BLaER1 (cell line): Measurements from ENCODE around the gene SAP130.

ENCODE experiments used
- H3K27ac ChIP-seq: shearing (Covaris generic); formaldehyde crosslinking; 2 replicates; pipeline ENCODE4 v1.8.1; 2022
- H3K27me3 ChIP-seq: shearing (Covaris generic); formaldehyde crosslinking; 2 replicates; pipeline ENCODE4 v1.8.1; 2022
- H3K36me3 ChIP-seq: shearing (Covaris generic); formaldehyde crosslinking; 2 replicates; pipeline ENCODE4 v1.8.1; 2022
- H3K4me1 ChIP-seq: shearing (Covaris generic); formaldehyde crosslinking; 2 replicates; pipeline ENCODE4 v1.8.1; 2022
- H3K4me2 ChIP-seq: shearing (Covaris generic); formaldehyde crosslinking; 2 replicates; pipeline ENCODE4 v1.8.1; 2022
- H3K4me3 ChIP-seq: shearing (Covaris generic); formaldehyde crosslinking; 2 replicates; pipeline ENCODE4 v1.8.1; 2022
- H3K9ac ChIP-seq: shearing (Covaris generic); formaldehyde crosslinking; 2 replicates; pipeline ENCODE4 v1.8.1; 2022
- H3K9me3 ChIP-seq: shearing (Covaris generic); formaldehyde crosslinking; 2 replicates; pipeline ENCODE4 v1.8.1; 2022
- H4K20me1 ChIP-seq: shearing (Covaris generic); formaldehyde crosslinking; 2 replicates; pipeline ENCODE4 v1.8.1; 2022
- Cebpa-rat ChIP-seq: shearing (Covaris generic); IDR thresholded peaks from 2 replicates; pipeline ENCODE4 v1.8.1; 2022

The SAP130 gene

DNA sequence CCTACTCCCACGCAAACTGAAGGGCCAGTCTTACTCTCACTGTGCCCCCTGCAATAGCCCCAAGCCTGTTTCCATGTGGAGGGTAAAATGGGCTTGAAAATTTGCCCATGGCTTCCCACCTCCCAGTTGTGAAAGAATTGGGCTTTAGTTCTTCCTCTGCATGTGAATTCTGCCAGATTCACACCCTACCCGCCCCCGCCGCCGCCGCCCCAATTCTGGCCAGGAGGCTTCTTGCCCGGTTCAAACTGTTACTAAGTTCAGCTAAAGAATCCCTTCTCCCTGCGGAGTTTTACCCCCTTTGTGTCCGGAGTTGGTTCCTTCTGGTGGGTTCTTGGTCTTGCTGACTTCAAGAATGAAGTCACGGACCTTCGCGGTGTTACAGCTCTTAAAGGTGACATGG lies 25.5 kb upstream of the SAP130 start:
- Histone ChIP-seq H3K4me2 (no peak overlapping the region), H3K27ac (no peak overlapping the region), H3K4me3 (no peak overlapping the region), H3K36me3 (no peaks in the 10 kb centered on the region), H3K27me3 (no peaks in the 10 kb centered on the region), H4K20me1 (no peaks in the 10 kb centered on the region), H3K9me3 (peaks cover 29% of the 10 kb centered on the region), H3K9ac (no peak overlapping the region), H3K4me1 (no peaks in the 10 kb centered on the region)
- TF ChIP-seq Cebpa-rat = no peak

DNA sequence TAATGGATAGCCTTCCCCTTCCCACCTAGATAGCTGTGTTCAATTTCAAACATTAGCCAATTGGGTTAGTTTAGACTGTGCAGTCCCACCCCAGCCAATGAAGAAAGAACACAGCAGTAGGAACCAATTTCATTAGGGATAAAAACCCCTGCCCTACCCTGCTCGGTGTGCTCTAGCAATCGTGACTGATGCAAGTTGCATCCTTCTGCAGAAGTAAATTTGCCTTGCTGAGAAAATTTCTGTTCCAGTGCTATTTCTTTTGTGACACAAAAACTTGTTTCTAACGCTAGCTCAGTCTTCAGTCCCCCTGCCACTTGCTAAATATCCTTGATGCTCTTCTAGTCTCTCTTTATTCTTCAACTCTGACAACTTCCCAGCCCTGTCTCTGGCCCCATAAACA lies 15.2 kb upstream of the SAP130 start:
- TF ChIP-seq Cebpa-rat = no peak
- Histone ChIP-seq H4K20me1 (no peaks in the 10 kb centered on the region), H3K27me3 (no peaks in the 10 kb centered on the region), H3K4me1 (no peaks in the 10 kb centered on the region), H3K27ac (no peak overlapping the region), H3K9me3 (peaks cover 58% of the 10 kb centered on the region), H3K9ac (no peak overlapping the region), H3K4me2 (no peak overlapping the region), H3K36me3 (no peaks in the 10 kb centered on the region), H3K4me3 (no peak overlapping the region)

DNA sequence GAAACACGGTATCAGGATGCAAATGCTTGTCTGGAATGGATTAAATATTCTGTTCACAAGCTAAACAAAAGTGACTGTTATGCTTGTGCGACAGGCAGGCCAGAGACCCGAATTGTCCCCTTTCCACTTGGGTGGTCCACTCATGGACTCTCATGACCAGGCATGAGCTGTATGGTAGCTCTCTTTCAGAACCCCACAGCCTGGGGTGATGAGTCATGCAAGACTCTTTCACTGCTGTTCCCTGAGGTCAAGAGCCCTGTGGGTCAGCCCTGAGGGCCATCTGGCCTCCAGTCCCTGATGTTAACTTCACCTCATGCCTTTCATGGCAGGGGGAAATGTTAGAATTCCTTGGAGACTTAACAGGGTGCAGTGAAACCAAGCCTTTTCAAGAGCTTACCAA lies 13.7 kb upstream of the SAP130 start:
- no peaks in the 10 kb centered on the region for H3K4me1 ChIP-seq
- H3K9ac ChIP-seq = no peak overlapping the region
- no peaks in the 10 kb centered on the region for H3K27me3 ChIP-seq
- no peak overlapping the region for H3K4me3 ChIP-seq
- no peaks in the 10 kb centered on the region for H4K20me1 ChIP-seq
- no peaks in the 10 kb centered on the region for H3K36me3 ChIP-seq
- H3K9me3 ChIP-seq = peaks cover 73% of the 10 kb centered on the region
- no peak overlapping the region for H3K27ac ChIP-seq
- no peak for TF ChIP-seq Cebpa-rat
- no peak overlapping the region for H3K4me2 ChIP-seq

DNA sequence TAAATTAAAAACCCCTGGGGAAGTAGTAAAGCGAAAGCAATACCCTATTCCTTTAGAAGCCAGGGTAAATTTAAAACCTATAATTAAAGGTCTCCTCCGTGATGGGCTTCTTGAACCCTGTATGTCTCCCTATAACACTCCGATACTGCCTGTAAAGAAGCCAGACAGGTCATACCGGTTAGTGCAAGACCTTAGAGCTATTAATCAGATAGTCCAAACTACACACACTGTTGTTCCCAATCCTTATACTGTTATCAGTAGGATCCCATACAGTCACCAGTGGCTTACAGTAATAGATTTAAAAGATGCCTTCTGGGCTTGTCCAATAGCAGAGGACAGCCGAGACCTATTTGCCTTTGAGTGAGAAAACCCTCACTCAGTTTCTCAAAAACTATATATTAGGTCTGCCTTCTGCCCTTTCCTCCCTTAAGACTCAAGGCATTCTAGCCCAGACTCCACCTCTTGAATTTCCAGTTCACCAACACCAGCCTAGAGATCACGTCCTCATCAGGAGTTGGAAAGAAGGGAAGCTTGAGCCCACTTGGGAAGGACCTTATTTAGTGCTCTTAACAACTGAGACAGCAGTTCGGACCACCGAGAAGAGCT lies 12.4 kb upstream of the SAP130 start:
- TF ChIP-seq Cebpa-rat = no peak
- Histone ChIP-seq H4K20me1 (no peaks in the 10 kb centered on the region), H3K4me2 (no peak overlapping the region), H3K4me3 (no peak overlapping the region), H3K9ac (no peak overlapping the region), H3K36me3 (no peaks in the 10 kb centered on the region), H3K9me3 (peaks cover 86% of the 10 kb centered on the region), H3K4me1 (no peaks in the 10 kb centered on the region), H3K27me3 (no peaks in the 10 kb centered on the region), H3K27ac (no peak overlapping the region)

DNA sequence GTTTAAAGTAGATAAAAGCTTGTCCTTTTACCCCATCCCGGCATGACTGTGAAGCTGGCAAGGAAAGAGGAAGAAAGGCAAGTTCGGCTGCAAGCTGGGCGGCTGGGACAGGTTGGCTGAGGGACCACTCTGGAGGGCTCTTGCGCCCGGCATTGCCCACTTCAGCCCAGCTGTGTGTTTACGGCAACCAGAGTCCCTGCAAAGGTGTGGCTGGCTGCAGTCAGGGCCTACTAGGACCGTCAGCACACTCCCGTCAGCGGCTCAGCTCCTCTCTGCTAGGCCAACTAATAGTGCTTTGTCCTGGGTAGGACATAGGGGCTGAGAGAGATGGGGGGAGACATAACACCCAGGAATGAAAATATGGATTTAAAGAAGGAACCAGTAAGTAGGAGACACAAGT lies 11.7 kb upstream of the SAP130 start:
- Histone ChIP-seq H3K36me3 (no peaks in the 10 kb centered on the region), H3K27ac (no peak overlapping the region), H3K9me3 (peaks cover 88% of the 10 kb centered on the region), H3K4me3 (no peak overlapping the region), H4K20me1 (no peaks in the 10 kb centered on the region), H3K4me1 (no peaks in the 10 kb centered on the region), H3K9ac (no peak overlapping the region), H3K27me3 (no peaks in the 10 kb centered on the region), H3K4me2 (no peak overlapping the region)
- no peak for TF ChIP-seq Cebpa-rat

DNA sequence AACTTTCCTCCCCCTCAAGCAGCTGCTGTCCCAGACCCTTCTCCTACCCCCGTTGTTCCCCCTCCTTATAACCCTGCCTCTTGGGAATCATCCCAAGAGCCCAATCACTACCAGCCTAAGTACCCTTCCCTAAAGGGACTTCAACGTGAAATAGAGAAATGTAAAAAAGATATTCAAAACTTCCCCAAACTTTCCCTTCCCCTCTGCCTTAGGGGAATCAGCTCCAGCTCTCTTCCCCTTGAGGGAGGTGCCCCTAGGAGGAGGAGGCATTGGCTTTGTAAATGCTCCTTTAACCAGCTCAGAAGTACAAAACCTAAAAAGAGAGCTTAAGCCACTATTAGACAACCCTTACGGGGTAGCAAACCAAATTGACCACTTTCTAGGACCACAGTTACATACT lies 10.6 kb upstream of the SAP130 start:
- no peak for TF ChIP-seq Cebpa-rat
- H3K9me3 ChIP-seq = peaks cover 85% of the 10 kb centered on the region
- no peaks in the 10 kb centered on the region for H4K20me1 ChIP-seq
- no peak overlapping the region for H3K9ac ChIP-seq
- no peak overlapping the region for H3K4me3 ChIP-seq
- H3K4me1 ChIP-seq = no peaks in the 10 kb centered on the region
- H3K27ac ChIP-seq = no peak overlapping the region
- no peak overlapping the region for H3K4me2 ChIP-seq
- H3K27me3 ChIP-seq = no peaks in the 10 kb centered on the region
- no peaks in the 10 kb centered on the region for H3K36me3 ChIP-seq

DNA sequence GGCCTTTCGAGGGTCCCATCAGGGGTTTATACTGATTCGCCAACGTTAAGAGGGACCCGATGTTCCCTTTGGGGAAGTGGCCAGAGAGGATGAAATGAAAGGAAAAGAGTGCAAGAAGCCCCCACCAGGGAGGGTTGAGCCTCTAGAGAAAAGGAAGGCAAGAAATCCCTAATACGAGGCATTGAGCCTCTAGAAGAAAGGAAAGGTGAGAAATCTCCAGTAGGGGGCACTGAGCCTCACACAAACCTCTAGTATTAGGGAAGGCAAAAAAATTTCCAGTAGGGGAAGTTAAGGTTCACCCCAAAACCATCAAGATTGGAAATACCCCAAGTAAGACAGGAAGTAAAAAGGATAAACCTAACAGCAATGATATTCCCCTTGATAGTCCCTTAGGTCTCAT lies 9.8 kb upstream of the SAP130 start:
- Histone ChIP-seq H3K4me2 (no peak overlapping the region), H3K27me3 (no peaks in the 10 kb centered on the region), H3K27ac (no peak overlapping the region), H3K9me3 (peaks cover 85% of the 10 kb centered on the region), H3K4me3 (no peak overlapping the region), H4K20me1 (no peaks in the 10 kb centered on the region), H3K36me3 (no peaks in the 10 kb centered on the region), H3K9ac (no peak overlapping the region), H3K4me1 (no peaks in the 10 kb centered on the region)
- TF ChIP-seq Cebpa-rat = no peak

DNA sequence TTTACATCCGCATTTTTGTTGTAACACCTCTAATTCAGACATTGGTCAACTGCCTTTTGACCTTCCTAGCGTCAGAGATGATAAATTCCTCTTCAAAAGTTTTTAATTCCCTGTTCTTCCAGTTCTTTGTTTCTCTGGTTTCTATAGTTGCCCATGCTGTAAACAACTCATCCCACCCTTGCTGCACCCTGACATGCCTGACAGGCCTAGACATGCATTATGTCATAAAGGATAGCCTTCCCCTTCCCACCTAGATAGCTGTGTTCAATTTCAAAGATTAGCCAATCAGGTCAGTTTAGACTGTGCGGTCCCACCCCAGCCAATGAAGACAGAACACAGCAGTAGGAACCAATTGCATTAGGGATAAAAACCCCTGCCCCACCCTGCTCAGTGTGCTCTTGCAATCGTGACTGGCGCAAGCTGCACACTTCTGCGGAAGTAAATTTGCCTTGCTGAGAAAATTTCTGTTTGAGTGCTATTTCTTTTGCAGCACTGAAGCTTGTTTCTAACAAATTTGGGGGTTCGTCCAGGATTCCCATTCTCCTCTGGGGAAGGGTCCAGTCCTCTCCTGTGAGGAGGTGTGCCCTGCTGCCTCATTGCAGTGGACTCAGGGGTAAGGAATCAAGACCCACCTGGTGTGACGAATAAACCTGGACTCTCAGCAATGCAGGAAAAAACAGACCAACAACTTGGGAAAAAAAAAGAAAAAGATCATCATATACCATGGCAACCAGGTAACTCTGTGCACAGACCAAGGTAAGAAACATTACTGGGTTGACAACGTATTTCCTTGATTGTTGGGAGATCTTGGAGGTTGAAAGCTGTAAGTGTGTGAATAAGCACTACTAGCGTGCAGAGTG lies 9.1 kb upstream of the SAP130 start:
- Histone ChIP-seq H3K9ac (no peak overlapping the region), H3K4me2 (no peak overlapping the region), H3K36me3 (no peaks in the 10 kb centered on the region), H3K9me3 (peaks cover 85% of the 10 kb centered on the region), H4K20me1 (no peaks in the 10 kb centered on the region), H3K4me1 (no peaks in the 10 kb centered on the region), H3K27me3 (no peaks in the 10 kb centered on the region), H3K4me3 (0 out of 2 replicates have a peak overlapping the region, but pooled peaks have one; percentile 8), H3K27ac (no peak overlapping the region)
- no peak for TF ChIP-seq Cebpa-rat

DNA sequence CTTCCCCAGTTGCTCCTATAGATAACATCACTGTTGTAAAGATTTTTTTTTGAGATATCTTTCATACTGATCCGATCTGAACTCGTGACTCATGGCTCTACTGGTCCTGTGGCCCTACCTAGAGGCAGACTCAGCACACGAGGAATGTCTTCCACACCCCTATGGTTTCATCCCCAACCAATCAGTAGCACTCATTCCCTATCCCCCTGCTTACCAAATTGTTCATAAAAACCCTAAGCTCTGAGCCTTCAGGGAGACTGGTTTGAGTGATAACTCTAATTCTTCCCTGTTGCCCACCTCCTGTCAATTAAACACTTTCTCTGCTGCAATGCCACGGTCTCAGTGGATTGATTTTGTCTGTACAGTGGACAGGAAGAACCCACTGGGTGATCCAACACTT lies 4.2 kb upstream of the SAP130 start:
- no peak overlapping the region for H3K4me2 ChIP-seq
- no peak overlapping the region for H3K4me3 ChIP-seq
- H3K27ac ChIP-seq = no peak overlapping the region
- no peak overlapping the region for H3K9ac ChIP-seq
- no peaks in the 10 kb centered on the region for H3K27me3 ChIP-seq
- no peaks in the 10 kb centered on the region for H3K36me3 ChIP-seq
- no peaks in the 10 kb centered on the region for H4K20me1 ChIP-seq
- no peak for TF ChIP-seq Cebpa-rat
- peaks cover 9% of the 10 kb centered on the region for H3K4me1 ChIP-seq
- peaks cover 56% of the 10 kb centered on the region for H3K9me3 ChIP-seq

DNA sequence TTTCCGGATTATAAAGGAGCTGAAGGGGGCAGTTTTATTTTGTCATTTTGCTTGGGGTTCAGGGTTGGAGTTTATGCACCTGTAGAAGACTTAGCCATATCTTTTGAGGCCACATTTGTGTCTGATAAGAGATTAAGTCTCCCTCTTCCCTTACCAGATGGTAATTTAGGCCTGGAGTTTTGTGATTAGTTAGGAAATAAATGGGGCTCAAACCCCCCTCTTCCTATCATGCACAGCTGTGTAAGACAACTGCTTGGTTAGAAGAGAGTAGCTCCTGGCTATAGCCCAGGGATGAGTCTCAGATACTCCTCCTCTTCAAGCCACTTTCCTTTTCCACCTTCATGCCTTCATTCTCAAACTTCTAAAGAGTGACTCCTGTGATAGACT lies 802 bp upstream of the SAP130 start:
- Histone ChIP-seq H3K9me3 (peaks cover 26% of the 10 kb centered on the region), H3K27me3 (no peaks in the 10 kb centered on the region), H4K20me1 (peaks cover 24% of the 10 kb centered on the region), H3K36me3 (peaks cover 11% of the 10 kb centered on the region; the same call in 1 of the 2 replicates), H3K4me1 (peaks cover 21% of the 10 kb centered on the region), H3K4me2 (peak overlapping the region; percentile 87), H3K4me3 (peak overlapping the region; percentile 95), H3K9ac (peak overlapping the region; percentile 75), H3K27ac (peak overlapping the region; percentile 40; the same call in 1 of the 2 replicates)
- no peak for TF ChIP-seq Cebpa-rat
